Activated CD4-positive, alpha-beta T cell treated with anti-CD3 and anti-CD28 coated beads, Interleukin-2, amount 10 ng/mL, durations not matched to agents 7 days and 5 days (primary cell): ENCODE results near the gene GABBR2. TPM values are rescaled to one million over a fixed set of nuclear protein-coding genes. Genes with fewer than 3 reads are reported as not detected.
"Not testable (repeated sequence)": the region's sequence is repeated elsewhere in the genome, so short reads cannot be mapped to it uniquely, and the experiment has no call there.

Experiments used
- CTCF ChIA-PET: fragments of 350-600 bp; sonication (Branson Sonifier 250); formaldehyde crosslinking; loops from one replicate; lab custom pipeline; 2021; ENCODE audit warnings: antibody characterized with exemption; lab: Charles Lee
- POLR2A ChIA-PET: fragments of 350-600 bp; sonication (Branson Sonifier 250); formaldehyde crosslinking; loops from one replicate; lab custom pipeline; 2021; ENCODE audit warnings: antibody characterized with exemption; lab: Charles Lee
- DNase-seq: peaks from one replicate; pipeline ENCODE4 v3.0.0-alpha.2; 2020
- H3K27ac Mint-ChIP-seq: one replicate; pipeline ENCODE4 v1.8.0; 2021; ENCODE audit warnings: mild to moderate bottlenecking, moderate library complexity, mixed read lengths
- H3K27me3 Mint-ChIP-seq: one replicate; pipeline ENCODE4 v1.8.0; 2021; ENCODE audit warnings: mixed read lengths
- H3K36me3 Mint-ChIP-seq: one replicate; pipeline ENCODE4 v1.8.0; 2021; ENCODE audit warnings: low read depth, mixed read lengths
- H3K4me1 Mint-ChIP-seq: one replicate; pipeline ENCODE4 v1.8.0; 2021; ENCODE audit warnings: mixed read lengths
- H3K4me3 Mint-ChIP-seq: one replicate; pipeline ENCODE4 v1.8.0; 2021; ENCODE audit warnings: mild to moderate bottlenecking, moderate library complexity, mixed read lengths
- H3K9me3 Mint-ChIP-seq: one replicate; pipeline ENCODE4 v1.8.0; 2021; ENCODE audit warnings: mixed read lengths
- total RNA-seq, 2 experiments: library from RNA; stranded (reverse); gene quantifications; one replicate each; pipeline ENCODE4 v1.2.3, GENCODE V29; 2021

The GABBR2 gene
- total RNA-seq, 2 experiments from 2014 or later, result not detected

DNA sequence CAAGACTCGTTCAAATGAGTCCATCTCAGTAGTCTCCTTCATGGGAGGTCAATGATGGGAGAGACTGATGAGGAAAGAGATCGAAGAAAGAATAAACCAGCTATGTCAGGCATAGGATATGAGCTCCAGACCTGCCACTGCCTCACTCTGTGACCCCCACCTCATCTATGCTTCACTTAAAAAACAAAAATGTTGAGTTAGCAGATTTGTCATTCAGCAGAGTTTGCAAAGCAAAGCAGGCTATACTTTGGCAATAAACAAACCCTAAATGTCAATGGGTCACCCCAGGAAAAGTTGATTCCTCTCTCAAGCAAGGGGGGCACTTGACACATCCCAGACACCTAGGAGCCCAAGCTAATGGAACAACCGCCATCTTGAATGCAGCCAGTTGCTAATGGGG, 117.0 kb downstream of the GABBR2 start:
- DNase-seq, result no peak
- ChIA-PET CTCF (no interaction called here), POLR2A (no interaction called here)
- H3K27me3 Mint-ChIP-seq, result peaks cover 18% of the 10 kb centered on the region
- H3K36me3 Mint-ChIP-seq, result no peaks in the 10 kb centered on the region
- no peaks in the 10 kb centered on the region for H3K4me1 Mint-ChIP-seq
- no peaks in the 10 kb centered on the region for H3K9me3 Mint-ChIP-seq
- H3K27ac Mint-ChIP-seq, result no peak overlapping the region
- H3K4me3 Mint-ChIP-seq, result no peak overlapping the region

DNA sequence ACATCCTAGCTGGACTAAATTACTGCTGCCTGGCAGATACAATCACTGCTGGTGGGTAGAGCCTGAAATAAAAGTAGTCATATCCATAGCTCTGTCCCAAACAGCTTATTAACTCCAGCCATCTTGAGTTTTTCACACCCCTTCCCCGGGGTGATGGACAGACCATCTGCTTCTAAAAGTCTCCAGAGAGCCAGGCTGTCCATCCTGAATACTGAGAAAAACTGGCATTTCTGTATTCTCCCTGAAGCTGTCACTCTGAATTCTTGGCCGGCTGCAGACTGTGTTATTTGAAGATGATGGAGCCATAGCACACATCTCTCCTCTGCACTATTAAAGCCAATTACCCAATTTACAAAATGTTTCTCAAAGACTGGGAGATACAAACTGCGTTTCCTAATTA, 118.6 kb downstream of the GABBR2 start:
- no peak overlapping the region for H3K27ac Mint-ChIP-seq
- H3K27me3 Mint-ChIP-seq, result peaks cover 20% of the 10 kb centered on the region
- no peak overlapping the region for H3K4me3 Mint-ChIP-seq
- ChIA-PET CTCF (no interaction called here), POLR2A (no interaction called here)
- DNase-seq, result no peak
- no peaks in the 10 kb centered on the region for H3K9me3 Mint-ChIP-seq
- no peaks in the 10 kb centered on the region for H3K4me1 Mint-ChIP-seq
- H3K36me3 Mint-ChIP-seq, result no peaks in the 10 kb centered on the region

DNA sequence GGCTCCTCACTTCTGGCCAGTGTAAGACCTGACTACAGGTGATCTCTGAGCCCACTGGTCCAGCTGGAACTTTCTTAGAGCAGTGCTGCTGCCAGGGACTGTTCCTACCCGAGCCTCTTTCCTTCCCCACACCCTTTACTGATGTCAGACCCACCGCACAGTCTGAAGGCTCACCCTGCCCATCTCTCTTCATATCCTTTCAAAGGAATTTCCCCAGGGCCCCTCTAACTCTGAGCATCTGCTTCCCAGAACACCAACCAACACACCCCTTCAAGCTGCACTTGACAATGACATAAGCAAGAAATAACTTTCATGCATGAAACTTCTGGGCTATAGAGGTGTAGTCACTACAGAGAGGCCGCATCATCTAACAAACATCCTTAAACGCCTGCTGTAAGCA, 119.6 kb downstream of the GABBR2 start:
- H3K36me3 Mint-ChIP-seq, result no peaks in the 10 kb centered on the region

DNA sequence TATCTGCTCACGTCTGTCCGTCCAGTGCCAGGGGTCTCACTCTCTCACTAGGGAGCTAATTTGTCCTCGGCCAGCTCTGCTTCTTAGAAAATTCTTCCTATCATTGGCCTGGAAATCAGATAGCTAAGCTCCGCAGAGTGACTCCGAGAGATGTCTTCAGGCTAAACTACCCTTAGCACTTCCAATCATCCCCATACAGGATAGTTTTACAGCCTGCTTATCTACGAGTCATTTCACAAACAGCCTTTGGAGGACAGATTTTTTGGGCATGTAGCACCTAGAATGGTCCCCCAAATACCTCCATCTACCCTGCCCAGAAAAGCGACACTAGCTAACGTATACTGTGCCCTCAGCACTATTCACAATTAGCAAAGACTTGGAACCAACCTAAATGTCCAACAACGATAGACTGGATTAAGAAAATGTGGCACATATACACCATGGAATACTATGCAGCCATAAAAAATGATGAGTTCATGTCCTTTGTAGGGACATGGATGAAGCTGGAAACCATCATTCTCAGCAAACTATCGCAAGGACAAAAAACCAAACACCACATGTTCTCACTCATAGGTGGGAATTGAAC, 123.8 kb downstream of the GABBR2 start:
- H3K27ac Mint-ChIP-seq, POLR2A ChIA-PET, CTCF ChIA-PET, H3K36me3 Mint-ChIP-seq, H3K4me1 Mint-ChIP-seq, H3K9me3 Mint-ChIP-seq, H3K4me3 Mint-ChIP-seq, DNase-seq: not testable (repeated sequence)
- H3K27me3 Mint-ChIP-seq, result peaks cover 45% of the 10 kb centered on the region

More for the DNA sequence above, 119.6 kb downstream of the GABBR2 start:
- Mint-ChIP-seq H3K27ac (no peak overlapping the region), H3K9me3 (no peaks in the 10 kb centered on the region), H3K4me1 (peaks cover 6% of the 10 kb centered on the region), H3K27me3 (peaks cover 21% of the 10 kb centered on the region), H3K4me3 (no peak overlapping the region)
- no peak for DNase-seq
- ChIA-PET POLR2A (no interaction called here), CTCF (no interaction called here)

DNA sequence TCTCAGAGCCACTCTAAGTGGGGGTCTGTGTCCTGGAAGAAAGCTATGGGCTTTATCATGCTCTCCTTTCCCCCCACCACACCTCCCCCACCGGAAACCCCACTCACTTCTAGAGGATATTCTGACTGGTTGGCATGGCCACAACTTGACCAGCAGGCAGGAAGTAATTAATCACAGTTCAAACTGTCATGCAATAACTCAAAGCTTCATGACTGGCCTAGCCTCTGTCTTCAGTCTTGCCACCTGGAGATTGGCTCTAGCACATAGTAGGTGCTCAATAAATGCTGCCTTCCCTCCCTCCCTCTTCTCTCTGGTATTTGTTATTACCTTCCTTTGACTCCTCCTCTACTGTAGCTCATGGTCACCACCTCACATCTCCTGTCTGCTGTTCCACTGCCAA, 124.7 kb downstream of the GABBR2 start:
- ChIA-PET CTCF (interaction anchor here (0.9 kb wide), 1 partner anchor 10 kb away, joined by 3 read pairs; no protein-coding TSS in a partner anchor), POLR2A (no interaction called here)
- Mint-ChIP-seq H3K27me3 (peaks cover 44% of the 10 kb centered on the region), H3K27ac (no peak overlapping the region), H3K36me3 (no peaks in the 10 kb centered on the region), H3K4me1 (peaks cover 6% of the 10 kb centered on the region), H3K4me3 (no peak overlapping the region), H3K9me3 (no peaks in the 10 kb centered on the region)
- peak; percentile 4 for DNase-seq

DNA sequence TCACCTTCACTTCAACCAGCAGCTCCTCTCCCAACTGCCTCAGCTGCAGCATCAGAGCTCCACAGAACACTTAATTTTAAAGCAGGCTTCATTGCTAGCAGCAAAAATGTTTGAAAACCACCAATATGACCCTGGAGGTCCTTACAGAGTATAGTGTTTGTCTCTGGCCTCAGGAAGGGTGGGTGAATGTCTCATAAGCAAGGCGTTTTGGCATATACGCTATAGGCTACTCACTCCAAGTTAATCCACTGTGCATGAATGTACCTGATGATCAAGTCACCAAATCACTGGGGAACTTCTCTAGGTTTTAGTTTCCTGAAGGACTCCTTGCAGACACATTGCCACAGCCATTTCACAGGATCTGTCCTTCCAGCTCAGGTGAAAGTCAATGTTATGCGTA, 125.3 kb downstream of the GABBR2 start:
- CTCF ChIA-PET, result interaction anchor here (0.9 kb wide), 1 partner anchor 9 kb away, joined by 3 read pairs; no protein-coding TSS in a partner anchor
- POLR2A ChIA-PET, result no interaction called here
- H3K27me3 Mint-ChIP-seq, result peaks cover 45% of the 10 kb centered on the region
- no peaks in the 10 kb centered on the region for H3K36me3 Mint-ChIP-seq
- peaks cover 6% of the 10 kb centered on the region for H3K4me1 Mint-ChIP-seq
- H3K27ac Mint-ChIP-seq, result no peak overlapping the region
- H3K9me3 Mint-ChIP-seq, result no peaks in the 10 kb centered on the region
- H3K4me3 Mint-ChIP-seq, result no peak overlapping the region
- DNase-seq, result no peak

DNA sequence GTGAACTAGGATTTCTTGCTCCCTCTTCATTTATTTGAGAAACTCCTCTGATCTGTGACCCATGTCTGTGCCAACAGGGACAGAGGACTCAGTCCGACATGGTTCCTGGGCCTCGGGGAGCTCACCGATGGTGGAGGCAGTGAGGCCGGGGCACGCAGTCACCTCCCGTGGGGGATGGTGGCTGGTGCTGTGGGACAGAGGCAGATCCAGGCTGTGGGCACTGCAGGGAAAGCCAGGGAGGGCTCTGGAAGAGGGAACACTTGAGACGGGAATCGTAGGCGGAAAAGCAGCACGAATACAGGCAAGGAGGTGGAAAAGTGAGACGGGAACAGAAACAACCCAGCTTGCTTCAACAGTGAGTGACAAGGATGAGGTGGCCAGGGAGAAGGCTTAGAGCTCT, 127.8 kb downstream of the GABBR2 start:
- H3K27me3 Mint-ChIP-seq, result peaks cover 54% of the 10 kb centered on the region
- no peaks in the 10 kb centered on the region for H3K36me3 Mint-ChIP-seq
- ChIA-PET CTCF (no interaction called here), POLR2A (no interaction called here)
- no peak for DNase-seq
- no peak overlapping the region for H3K27ac Mint-ChIP-seq
- H3K4me3 Mint-ChIP-seq, result no peak overlapping the region
- peaks cover 16% of the 10 kb centered on the region for H3K4me1 Mint-ChIP-seq
- H3K9me3 Mint-ChIP-seq, result no peaks in the 10 kb centered on the region

DNA sequence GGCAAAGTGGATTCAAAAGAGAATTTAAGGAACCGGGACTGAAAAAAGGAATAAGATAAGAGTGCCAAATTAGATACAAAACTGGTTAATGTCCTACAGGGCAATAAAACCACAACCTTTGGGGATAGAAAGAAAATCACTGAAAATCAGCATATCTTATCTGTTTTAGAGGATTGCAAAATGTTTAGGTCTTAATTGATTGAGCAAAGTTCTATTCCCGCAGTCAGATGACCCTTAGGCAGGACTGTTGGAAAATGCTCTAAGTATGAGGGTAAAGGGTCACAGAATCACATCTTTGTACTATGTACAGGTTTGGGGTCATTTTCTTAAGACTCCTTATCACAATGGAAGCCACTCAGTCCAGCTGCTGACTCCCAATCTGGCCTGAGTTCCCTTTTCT, 129.0 kb downstream of the GABBR2 start:
- Mint-ChIP-seq H3K36me3 (no peaks in the 10 kb centered on the region), H3K4me1 (peaks cover 24% of the 10 kb centered on the region), H3K27ac (no peak overlapping the region), H3K9me3 (no peaks in the 10 kb centered on the region), H3K4me3 (no peak overlapping the region), H3K27me3 (peaks cover 61% of the 10 kb centered on the region)
- CTCF ChIA-PET, result no interaction called here
- no peak for DNase-seq
- POLR2A ChIA-PET, result no interaction called here

DNA sequence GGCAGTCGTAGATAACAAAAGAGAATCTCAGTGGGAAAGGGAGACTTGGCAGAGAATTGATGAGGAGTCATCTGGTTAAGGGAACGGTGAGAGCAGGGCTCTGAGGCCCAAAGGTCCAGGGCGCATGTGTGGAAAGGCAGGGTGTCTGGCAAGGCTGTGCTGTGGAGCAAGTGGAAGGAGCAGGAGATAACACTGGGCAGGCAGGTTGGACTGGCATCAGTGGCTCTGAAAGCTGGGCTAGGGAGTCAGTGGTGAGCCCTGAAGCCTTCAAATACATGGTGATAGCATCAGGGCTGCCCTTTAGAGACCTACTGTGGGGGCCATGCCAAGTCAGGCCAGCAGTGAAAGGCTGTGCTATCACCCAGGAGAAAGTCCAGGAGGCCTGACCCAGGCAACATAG, 131.3 kb downstream of the GABBR2 start:
- Mint-ChIP-seq H3K36me3 (no peaks in the 10 kb centered on the region), H3K27me3 (peaks cover 61% of the 10 kb centered on the region), H3K4me3 (no peak overlapping the region), H3K9me3 (no peaks in the 10 kb centered on the region), H3K27ac (no peak overlapping the region), H3K4me1 (peaks cover 21% of the 10 kb centered on the region)
- DNase-seq, result no peak
- POLR2A ChIA-PET, result no interaction called here
- CTCF ChIA-PET, result no interaction called here

DNA sequence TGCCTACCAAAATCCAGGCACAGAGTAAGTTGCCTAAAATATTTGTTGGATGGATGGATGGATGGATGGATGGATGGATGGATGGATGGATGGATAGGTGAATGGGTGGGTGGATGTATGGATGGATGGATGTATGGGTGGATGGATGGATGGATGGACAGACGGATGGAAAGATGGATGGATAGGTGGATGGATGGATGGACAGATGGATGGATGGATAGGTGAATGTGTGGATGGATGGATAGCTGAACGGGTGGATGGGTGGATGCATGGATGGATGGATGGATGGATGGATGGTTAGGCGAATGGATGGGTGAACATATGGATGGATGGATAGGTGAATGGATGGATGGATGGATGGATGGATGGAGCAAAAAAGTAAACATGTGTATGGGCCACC, 131.9 kb downstream of the GABBR2 start:
- ChIA-PET POLR2A (no interaction called here), CTCF (no interaction called here)
- Mint-ChIP-seq H3K4me1 (peaks cover 21% of the 10 kb centered on the region), H3K36me3 (no peaks in the 10 kb centered on the region), H3K9me3 (no peaks in the 10 kb centered on the region), H3K27ac (no peak overlapping the region), H3K27me3 (peaks cover 58% of the 10 kb centered on the region), H3K4me3 (no peak overlapping the region)
- no peak for DNase-seq

DNA sequence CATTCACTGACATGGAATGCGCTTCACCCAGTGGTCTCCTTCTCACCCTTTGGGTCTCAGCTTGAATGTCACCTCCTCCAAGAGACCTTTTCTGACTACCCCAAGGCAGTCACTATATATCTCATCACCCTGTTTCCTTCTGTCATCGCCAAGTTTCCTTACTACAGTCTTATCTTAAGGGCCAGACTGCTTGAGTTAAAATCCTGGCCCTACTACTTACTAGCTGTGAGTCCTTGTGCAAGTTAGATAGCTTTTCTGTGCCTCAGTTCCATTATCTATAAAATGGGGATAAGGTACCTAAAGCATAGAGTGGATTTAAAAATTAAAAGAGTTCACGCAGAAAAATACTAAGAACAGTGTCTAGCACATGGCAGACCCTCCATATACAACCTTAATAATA, 132.4 kb downstream of the GABBR2 start:
- Mint-ChIP-seq H3K27ac (peak overlapping the region; percentile 2), H3K4me1 (peaks cover 21% of the 10 kb centered on the region), H3K36me3 (no peaks in the 10 kb centered on the region), H3K4me3 (no peak overlapping the region), H3K9me3 (no peaks in the 10 kb centered on the region), H3K27me3 (peaks cover 60% of the 10 kb centered on the region)
- DNase-seq, result no peak
- POLR2A ChIA-PET, result no interaction called here
- CTCF ChIA-PET, result no interaction called here

DNA sequence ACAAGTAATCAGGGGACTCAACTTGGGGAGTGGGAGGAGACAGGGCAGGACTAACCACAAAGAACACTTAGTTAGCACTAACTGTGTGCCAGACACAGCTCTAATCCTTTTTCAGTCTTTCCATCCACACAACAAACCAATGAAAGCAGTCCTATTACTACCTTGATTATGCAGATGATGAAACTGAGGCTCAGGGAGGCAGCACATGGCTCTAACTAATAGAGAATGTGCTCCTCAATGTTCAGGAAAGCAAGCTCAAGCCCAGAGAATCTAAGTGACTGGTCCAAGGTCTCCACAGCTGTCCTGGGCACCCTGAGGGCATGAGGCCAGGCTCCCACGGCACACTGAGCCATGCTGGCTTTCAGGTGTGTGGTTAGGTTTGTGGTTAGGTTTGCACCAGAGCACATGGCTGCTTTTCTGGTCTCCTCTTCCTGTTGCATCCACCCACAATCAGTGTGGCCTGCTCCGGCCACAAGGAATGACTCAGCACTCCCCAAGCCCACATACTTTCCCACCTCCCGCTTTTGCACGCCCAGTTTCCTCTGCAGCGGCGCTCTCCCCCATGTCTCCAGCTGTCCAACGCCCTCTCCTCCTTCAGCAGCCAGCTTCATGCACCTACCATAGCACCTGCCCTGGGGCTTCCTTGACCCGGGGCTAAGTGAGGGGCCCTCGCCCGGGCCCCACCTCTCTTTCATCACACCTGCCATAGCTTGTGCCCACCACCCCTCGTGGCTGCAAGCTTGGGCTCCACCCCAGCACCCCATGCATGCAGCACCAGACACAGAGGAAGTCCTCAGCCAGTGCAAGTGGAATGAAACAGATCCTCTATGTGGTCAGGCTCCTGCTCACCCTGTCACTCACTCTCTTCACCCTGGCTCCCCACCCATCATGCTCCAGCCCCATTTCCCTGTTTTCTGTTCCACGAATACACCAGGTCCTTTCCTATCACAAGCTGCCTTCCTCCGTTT, 133.1 kb downstream of the GABBR2 start:
- peak; percentile 17 for DNase-seq
- ChIA-PET POLR2A (no interaction called here), CTCF (no interaction called here)
- no peaks in the 10 kb centered on the region for H3K36me3 Mint-ChIP-seq
- H3K27ac Mint-ChIP-seq, result no peak overlapping the region
- peaks cover 55% of the 10 kb centered on the region for H3K27me3 Mint-ChIP-seq
- peaks cover 21% of the 10 kb centered on the region for H3K4me1 Mint-ChIP-seq
- H3K9me3 Mint-ChIP-seq, result no peaks in the 10 kb centered on the region
- peak overlapping the region; percentile 18 for H3K4me3 Mint-ChIP-seq

DNA sequence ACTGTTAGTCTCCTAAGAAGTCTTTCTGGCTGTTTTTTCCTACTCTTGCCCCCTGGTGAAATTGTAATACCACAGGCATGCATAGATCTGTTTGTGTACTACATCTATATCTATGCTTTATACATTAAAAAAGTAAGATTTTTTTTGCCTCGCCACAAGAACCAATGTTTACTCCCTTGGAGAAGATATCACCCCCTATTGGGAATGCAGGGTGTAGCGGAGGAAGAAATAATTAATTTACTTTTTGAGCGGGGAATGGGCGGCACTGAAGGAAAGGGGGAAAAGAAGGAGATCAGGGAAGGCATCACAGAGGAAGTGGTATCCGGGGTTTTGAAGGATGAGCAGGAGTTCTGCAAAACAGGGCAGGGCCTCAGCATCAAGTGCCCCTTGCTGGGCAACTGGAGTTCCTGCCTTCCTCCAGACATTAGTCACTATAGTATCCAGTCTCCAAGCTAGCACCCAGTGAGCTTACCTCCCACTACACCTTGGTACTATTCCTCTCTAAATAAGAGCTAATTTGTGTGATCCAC, 134.9 kb downstream of the GABBR2 start:
- Mint-ChIP-seq H3K4me3 (no peak overlapping the region), H3K9me3 (no peaks in the 10 kb centered on the region), H3K36me3 (no peaks in the 10 kb centered on the region), H3K4me1 (peaks cover 21% of the 10 kb centered on the region), H3K27me3 (peaks cover 42% of the 10 kb centered on the region), H3K27ac (no peak overlapping the region)
- CTCF ChIA-PET, result interaction anchor here (1.0 kb wide), 1 partner anchor 10 kb away, joined by 3 read pairs; no protein-coding TSS in a partner anchor
- no peak for DNase-seq
- POLR2A ChIA-PET, result no interaction called here
